Neural cell (in vitro differentiated cells): ENCODE data around the gene ABHD8. TPM values are rescaled to one million over a fixed set of nuclear protein-coding genes. Genes with fewer than 3 reads are reported as not detected.

ENCODE experiments used
- H2AFZ ChIP-seq: fragments of 200-600, 300-800 bp; sonication (generic), shearing (Covaris generic); 2 replicates; pipeline ENCODE4 v1.6.0; 2014; ENCODE audit warnings: low read depth, mild to moderate bottlenecking, antibody characterized with exemption, low read length, moderate library complexity
- H3F3A ChIP-seq: fragments of 200-600 bp; shearing (Covaris generic); 2 replicates; pipeline ENCODE4 v1.6.1; 2016; ENCODE audit warnings: mild to moderate bottlenecking, moderate library complexity, mixed read lengths, antibody characterized with exemption, low read length; ENCODE audit not compliant: insufficient read depth, poor library complexity, severe bottlenecking
- H3K27ac ChIP-seq: fragments of 200-600, 300-800 bp; sonication (generic), shearing (Covaris generic); 2 replicates; pipeline ENCODE4 v1.5.1; 2014; ENCODE audit warnings: mild to moderate bottlenecking, low read length, moderate library complexity
- H3K27me3 ChIP-seq: fragments of 300-800, 200-600 bp; sonication (generic), shearing (Covaris generic); 2 replicates; pipeline ENCODE4 v1.6.0; 2014; ENCODE audit warnings: mild to moderate bottlenecking, low read depth, low read length, moderate library complexity; ENCODE audit not compliant: insufficient read depth
- H3K36me3 ChIP-seq: fragments of 300-800, 200-600 bp; sonication (generic), shearing (Covaris generic); 2 replicates; pipeline ENCODE4 v1.5.1; 2014; ENCODE audit warnings: mild to moderate bottlenecking, antibody characterized with exemption, low read length, moderate library complexity; ENCODE audit not compliant: insufficient read depth
- H3K4me2 ChIP-seq: fragments of 300-800, 200-600 bp; sonication (generic), shearing (Covaris generic); 2 replicates; pipeline ENCODE4 v1.6.0; 2014; ENCODE audit warnings: mild to moderate bottlenecking, low read length
- H3K4me3 ChIP-seq: fragments of 300-800, 200-600 bp; sonication (generic), shearing (Covaris generic); 2 replicates; pipeline ENCODE4 v1.5.1; 2014; ENCODE audit warnings: mild to moderate bottlenecking, low read length, moderate library complexity
- H3K79me2 ChIP-seq: fragments of 200-600 bp; shearing (Covaris generic); replicated peaks from 2 replicates; pipeline ENCODE4 v1.6.0; 2014; ENCODE audit warnings: mild to moderate bottlenecking, low read length, moderate library complexity; ENCODE audit not compliant: insufficient read depth
- H3K9ac ChIP-seq: fragments of 300-800, 200-600 bp; sonication (generic), shearing (Covaris generic); 2 replicates; pipeline ENCODE4 v1.6.1; 2016; ENCODE audit warnings: mild to moderate bottlenecking, low read length, mixed read lengths
- H3K9me2 ChIP-seq: fragments of 200-600 bp; shearing (Covaris generic); 2 replicates; pipeline ENCODE4 v1.6.1; 2016; ENCODE audit warnings: mild to moderate bottlenecking, low read length, mixed read lengths; ENCODE audit not compliant: insufficient read depth
- H3K9me3 ChIP-seq: fragments of 200-600, 300-800 bp; sonication (generic), shearing (Covaris generic); 2 replicates; pipeline ENCODE4 v1.6.1; 2016; ENCODE audit warnings: mild to moderate bottlenecking, mixed run types, low read length, moderate library complexity, mixed read lengths
- H4K20me1 ChIP-seq: fragments of 200-600 bp; shearing (Covaris generic); 2 replicates; pipeline ENCODE4 v1.6.1; 2016; ENCODE audit warnings: mild to moderate bottlenecking, mixed run types; ENCODE audit not compliant: insufficient read depth
- CTCF ChIP-seq: fragments of 450-650 bp; IDR thresholded peaks from 2 replicates; pipeline ENCODE4 v1.5.1; 2014; ENCODE audit warnings: antibody characterized with exemption, mild to moderate bottlenecking, moderate library complexity; ENCODE audit not compliant: poor library complexity, severe bottlenecking
- EP300 ChIP-seq: fragments of 450-650 bp; conservative IDR thresholded peaks from 2 replicates; pipeline ENCODE4 v1.6.1; 2014; ENCODE audit warnings: antibody characterized with exemption, mild to moderate bottlenecking, moderate library complexity; ENCODE audit not compliant: poor library complexity, severe bottlenecking
- EZH2 ChIP-seq: fragments of 200-600, 300-800 bp; shearing (Covaris generic), sonication (generic); IDR thresholded peaks from 2 replicates; pipeline ENCODE4 v1.6.1; 2014; ENCODE audit warnings: antibody characterized with exemption, low read length, borderline replicate concordance, mild to moderate bottlenecking; ENCODE audit not compliant: insufficient read depth, poor library complexity, severe bottlenecking
- MXI1 ChIP-seq: fragments of 450-650 bp; conservative IDR thresholded peaks from 2 replicates; pipeline ENCODE4 v1.6.1; 2014; ENCODE audit warnings: antibody characterized with exemption, mild to moderate bottlenecking; ENCODE audit not compliant: poor library complexity, severe bottlenecking
- POLR2AphosphoS5 ChIP-seq: IDR thresholded peaks from 2 replicates; pipeline ENCODE4 v1.6.1; 2012
- RAD21 ChIP-seq: fragments of 450-650 bp; conservative IDR thresholded peaks from 2 replicates; pipeline ENCODE4 v1.6.1; 2014; ENCODE audit warnings: antibody characterized with exemption, mild to moderate bottlenecking, moderate library complexity
- REST ChIP-seq: IDR thresholded peaks from 2 replicates; pipeline ENCODE4 v1.6.1; 2012; ENCODE audit warnings: borderline replicate concordance
- SMC3 ChIP-seq: fragments of 450-650 bp; conservative IDR thresholded peaks from 2 replicates; pipeline ENCODE4 v1.6.1; 2014; ENCODE audit warnings: antibody characterized with exemption, mild to moderate bottlenecking, moderate library complexity; ENCODE audit not compliant: poor library complexity
- TAF1 ChIP-seq: IDR thresholded peaks from 2 replicates; pipeline ENCODE4 v1.6.1; 2012; ENCODE audit warnings: low read depth
- polyA plus RNA-seq: library from polyadenylated mRNA; depleted of rRNA; stranded (reverse); fragments of >200 nt; gene quantifications from 2 replicates; pipeline ENCODE4 v1.2.3, GENCODE V29; 2014

Gene ABHD8
- polyA plus RNA-seq, 1 donor from 2014 or later: 28.1 TPM

- no peak overlapping the region for H3K27ac ChIP-seq
- no peak overlapping the region for H3K4me2 ChIP-seq
- H3K4me3 ChIP-seq: no peak overlapping the region
- no peak for TF ChIP-seq MXI1
- TF ChIP-seq RAD21: no peak
- TF ChIP-seq SMC3: no peak
- no peak for TF ChIP-seq EP300
- no peak for TF ChIP-seq REST
- no peak for TF ChIP-seq POLR2AphosphoS5
- TF ChIP-seq CTCF: no peak
- TF ChIP-seq EZH2: no peak
- no peak for TF ChIP-seq TAF1
- H3K9me3 ChIP-seq: no peaks in the 10 kb centered on the region
- H3K9me2 ChIP-seq: no peaks in the 10 kb centered on the region
- H3K27me3 ChIP-seq: no peaks in the 10 kb centered on the region
- H4K20me1 ChIP-seq: no peaks in the 10 kb centered on the region
- H3K9ac ChIP-seq: no peak overlapping the region
- no peaks in the 10 kb centered on the region for H3K36me3 ChIP-seq
- no peaks in the 10 kb centered on the region for H3K79me2 ChIP-seq
- no peaks in the 10 kb centered on the region for H3F3A ChIP-seq
- no peak overlapping the region for H2AFZ ChIP-seq
Observed at GRCh38 chr19:17318966-17319365, 15.7 kb upstream of the ABHD8 start.

GRCh38 chr19:17314007-17314593 is 10.9 kb upstream of the ABHD8 start:
- Histone ChIP-seq H3K9me3 (no peaks in the 10 kb centered on the region), H3K4me2 (no peak overlapping the region), H2AFZ (no peak overlapping the region), H3K36me3 (no peaks in the 10 kb centered on the region), H3K4me3 (no peak overlapping the region), H3K79me2 (peaks cover 18% of the 10 kb centered on the region), H4K20me1 (no peaks in the 10 kb centered on the region), H3K9ac (no peak overlapping the region), H3K27ac (no peak overlapping the region), H3K9me2 (no peaks in the 10 kb centered on the region), H3F3A (no peaks in the 10 kb centered on the region), H3K27me3 (no peaks in the 10 kb centered on the region)
- TF ChIP-seq RAD21 (no peak), POLR2AphosphoS5 (no peak)
